Naive thymus-derived CD4-positive, alpha-beta T cell (primary cell): ENCODE data around the gene LAMA3. TPM values are rescaled to one million over a fixed set of nuclear protein-coding genes. Genes with fewer than 3 reads are reported as not detected.
A peak's percentile ranks its signal among the peaks of the same experiment; 100 is the strongest.

Source experiments
- ATAC-seq: fragments of 150-1000 bp; cut with Tn5 transposase; 2 replicates; pipeline ENCODE4 v1.10.0; 2021; ENCODE audit warnings: mild to moderate bottlenecking, moderate library complexity
- CTCF ChIA-PET: fragments of 350-600 bp; sonication (Branson Sonifier 250); formaldehyde crosslinking; loops from one replicate; lab custom pipeline; 2021; ENCODE audit warnings: antibody characterized with exemption; lab: Charles Lee
- POLR2A ChIA-PET: fragments of 350-600 bp; sonication (Branson Sonifier 250); formaldehyde crosslinking; loops from one replicate; lab custom pipeline; 2021; ENCODE audit warnings: antibody characterized with exemption, inconsistent platforms; lab: Charles Lee
- DNase-seq, 9 donors: peaks; one replicate each; pipeline versions ENCODE4 v3.0.0 to v3.0.0-alpha.2; 2020 to 2022; ENCODE audit warnings: mixed read lengths in 1 of 9
- H3K27ac ChIP-seq: one replicate; pipeline ENCODE4 v1.7.0; 2013; ENCODE audit warnings: mild to moderate bottlenecking, low read depth, low read length, moderate library complexity
- H3K27me3 ChIP-seq, 2 donors: one replicate each; pipeline ENCODE4 v1.7.0; 2013; ENCODE audit warnings: low read length in 2 of 2, mild to moderate bottlenecking in 2 of 2, moderate library complexity in 2 of 2; ENCODE audit not compliant: control insufficient read depth in 2 of 2, insufficient read depth in 2 of 2
- H3K36me3 ChIP-seq, 3 experiments: 1 replicate in 2 of 3; 2 replicates in 1 of 3; pipeline ENCODE4 v1.7.0; 2013; ENCODE audit warnings: low read length in 3 of 3, mild to moderate bottlenecking in 3 of 3, moderate library complexity in 1 of 3; ENCODE audit not compliant: insufficient read depth in 3 of 3, control insufficient read depth in 2 of 3
- H3K4me1 ChIP-seq, 2 donors: one replicate each; pipeline ENCODE4 v1.7.0; 2013; ENCODE audit warnings: low read length in 2 of 2, mild to moderate bottlenecking in 2 of 2, moderate library complexity in 1 of 2; ENCODE audit not compliant: control insufficient read depth in 2 of 2, insufficient read depth in 2 of 2
- H3K4me3 ChIP-seq: 2 replicates; pipeline ENCODE4 v1.7.0; 2013; ENCODE audit warnings: mild to moderate bottlenecking, low read length
- H3K9me3 ChIP-seq, 3 experiments: 1 replicate in 2 of 3; 2 replicates in 1 of 3; pipeline ENCODE4 v1.7.0; 2013; ENCODE audit warnings: low read length in 3 of 3; ENCODE audit not compliant: control insufficient read depth in 2 of 3
- H3K27ac Mint-ChIP-seq, 9 donors: one replicate each; pipeline ENCODE4 v1.8.0; 2020 to 2022; ENCODE audit warnings: mixed read lengths in 9 of 9, mild to moderate bottlenecking in 8 of 9, moderate library complexity in 5 of 9, inconsistent platforms in 2 of 9
- H3K27me3 Mint-ChIP-seq, 5 donors: one replicate each; pipeline ENCODE4 v1.8.0; 2021 to 2022; ENCODE audit warnings: mixed read lengths in 5 of 5, mild to moderate bottlenecking in 1 of 5
- H3K36me3 Mint-ChIP-seq, 5 donors: one replicate each; pipeline ENCODE4 v1.8.0; 2020 to 2022; ENCODE audit warnings: mixed read lengths in 5 of 5, mild to moderate bottlenecking in 3 of 5, inconsistent platforms in 1 of 5
- H3K4me1 Mint-ChIP-seq, 7 donors: one replicate each; pipeline ENCODE4 v1.8.0; 2020 to 2022; ENCODE audit warnings: mixed read lengths in 7 of 7, mild to moderate bottlenecking in 3 of 7, inconsistent platforms in 1 of 7
- H3K4me3 Mint-ChIP-seq, 10 donors: one replicate each; pipeline ENCODE4 v1.8.0; 2020 to 2022; ENCODE audit warnings: mild to moderate bottlenecking in 10 of 10, mixed read lengths in 10 of 10, moderate library complexity in 6 of 10, inconsistent platforms in 2 of 10
- H3K9me3 Mint-ChIP-seq, 11 donors: one replicate each; pipeline ENCODE4 v1.8.0; 2020 to 2022; ENCODE audit warnings: mixed read lengths in 11 of 11, mild to moderate bottlenecking in 4 of 11, inconsistent platforms in 1 of 11, moderate library complexity in 1 of 11
- intact Hi-C, 2 donors: fragments of 100-400 bp; cut with micrococcal nuclease; formaldehyde crosslinking; loops; one replicate each; pipeline ENCODE4 v1.15.1; 2023
- polyA plus RNA-seq, 2 donors: library from polyadenylated mRNA; unstranded; fragments of 300-500 nt; fragmentation: Illumina TruSeq; gene quantifications; one replicate each; pipeline ENCODE4 v1.2.3, GENCODE V29; 2021
- total RNA-seq, 6 experiments: library from RNA in 5 of 6; stranded (reverse) in 5 of 6; gene quantifications; 1 replicate in 5 of 6; 2 replicates in 1 of 6; pipeline ENCODE4 v1.2.3 and lab custom pipeline; 2021 to 2026

Gene LAMA3
- total and polyA plus RNA-seq, 7 experiments from 2014 or later: 0.22 TPM; not detected in 6

DNA sequence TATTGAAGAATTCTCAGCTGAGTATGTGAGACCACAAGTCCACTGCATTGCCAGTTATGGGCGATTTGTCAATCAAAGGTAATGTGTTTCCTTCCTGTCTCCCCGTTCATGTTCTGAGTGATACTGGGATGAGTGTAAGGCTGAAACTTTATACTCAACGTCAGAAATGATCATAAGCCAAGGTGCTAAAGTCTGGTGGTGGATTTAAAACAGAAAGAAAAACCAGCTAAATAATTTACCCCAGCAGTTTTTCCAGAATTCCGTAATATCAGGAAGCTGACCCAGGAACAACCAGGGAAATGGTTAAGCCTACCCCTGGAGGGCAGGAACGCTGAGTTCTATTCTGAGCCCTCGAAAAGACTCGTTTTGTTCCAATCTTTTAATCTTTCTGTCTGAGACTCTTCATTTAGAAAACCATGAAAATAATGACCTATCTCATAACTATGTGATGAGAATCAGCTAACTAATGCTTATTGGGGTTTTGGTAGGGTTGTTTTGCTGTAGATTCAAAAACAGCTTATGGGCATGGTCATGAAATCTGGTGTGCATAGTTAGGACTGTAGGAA is 149.6 kb downstream of the LAMA3 start:
- Histone ChIP-seq H3K27ac (no peak overlapping the region), H3K27me3 (no peaks in the 10 kb centered on the region), H3K36me3 (no peaks in the 10 kb centered on the region), H3K4me1 (no peaks in the 10 kb centered on the region), H3K4me3 (no peak overlapping the region), H3K9me3 (no peaks in the 10 kb centered on the region)
- Mint-ChIP-seq H3K36me3 (peaks cover 0 to 3% (median 0%) of the 10 kb centered on the region in 5 donors), H3K4me3 (no peak overlapping the region), H3K9me3 (no peaks in the 10 kb centered on the region), H3K27ac (peak overlapping the region in 1 of 9 donors; percentile 9), H3K4me1 (peaks cover 0 to 9% (median 0%) of the 10 kb centered on the region in 7 donors), H3K27me3 (peaks cover 0 to 5% (median 0%) of the 10 kb centered on the region in 5 donors)
- intact Hi-C loops: no loop called here
- POLR2A ChIA-PET: no interaction called here
- ATAC-seq (no peak), DNase-seq (no peak)
- CTCF ChIA-PET: no interaction called here

DNA sequence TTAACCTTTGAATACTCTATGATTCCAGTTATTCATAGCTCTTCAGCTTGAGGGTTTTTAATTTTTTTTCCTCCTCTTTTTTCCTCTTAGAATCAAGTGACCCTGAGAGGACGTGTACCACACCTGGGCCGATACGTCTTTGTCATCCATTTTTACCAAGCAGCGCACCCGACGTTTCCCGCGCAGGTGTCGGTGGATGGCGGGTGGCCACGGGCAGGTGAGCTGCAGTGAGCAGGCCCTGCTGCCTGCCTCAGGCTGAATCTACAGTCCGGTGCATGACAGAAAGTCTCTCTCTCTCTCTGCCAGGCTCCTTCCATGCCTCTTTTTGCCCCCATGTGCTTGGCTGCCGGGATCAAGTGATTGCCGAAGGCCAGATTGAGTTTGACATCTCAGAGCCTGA is 153.1 kb downstream of the LAMA3 start:
- H3K9me3 ChIP-seq: no peaks in the 10 kb centered on the region

DNA sequence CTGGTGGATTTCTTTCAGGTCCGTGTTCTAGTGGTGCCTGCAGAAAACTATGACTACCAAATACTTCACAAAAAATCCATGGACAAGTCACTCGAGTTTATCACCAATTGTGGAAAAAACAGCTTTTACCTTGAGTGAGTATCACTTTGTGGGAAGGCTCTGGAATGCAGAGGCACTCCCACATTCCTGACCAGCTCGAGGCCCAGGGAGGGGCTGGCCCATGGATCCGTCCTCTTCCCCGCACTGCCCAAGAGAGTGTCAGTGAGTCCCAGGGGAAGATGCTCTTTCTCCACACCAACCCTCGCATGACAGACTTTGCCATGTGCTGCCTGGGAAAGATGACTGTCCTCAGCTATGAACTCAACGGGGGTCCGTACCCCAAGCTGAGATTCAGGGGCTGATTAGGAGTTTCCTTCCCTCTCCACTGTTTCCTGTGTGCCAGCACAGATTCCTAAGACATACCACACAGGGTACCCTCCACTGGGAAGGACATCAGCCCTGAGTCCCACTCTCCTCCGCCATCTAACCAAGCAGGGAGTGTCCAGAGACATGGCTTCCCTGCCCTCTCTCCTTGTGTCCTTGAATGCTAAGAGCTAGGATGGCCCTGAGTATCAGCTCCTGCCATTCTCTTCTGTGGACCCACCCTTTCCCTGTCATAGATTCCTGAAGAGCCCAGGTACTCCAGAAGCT is 155.9 kb downstream of the LAMA3 start:
- peaks cover 0 to 1% (median 0%) of the 10 kb centered on the region in 11 donors for H3K9me3 Mint-ChIP-seq
- POLR2A ChIA-PET: no interaction called here
- peak overlapping the region in 2 of 9 donors; percentile 39 to 48 for H3K27ac Mint-ChIP-seq
- Histone ChIP-seq H3K4me1 (no peaks in the 10 kb centered on the region), H3K27ac (no peak overlapping the region), H3K9me3 (no peaks in the 10 kb centered on the region), H3K36me3 (no peaks in the 10 kb centered on the region), H3K27me3 (no peaks in the 10 kb centered on the region), H3K4me3 (no peak overlapping the region)
- intact Hi-C loops: no loop called here
- peaks cover 0 to 11% (median 0%) of the 10 kb centered on the region in 5 donors for H3K27me3 Mint-ChIP-seq
- peaks cover 0 to 3% (median 0%) of the 10 kb centered on the region in 5 donors for H3K36me3 Mint-ChIP-seq
- DNase-seq: no peak
- H3K4me3 Mint-ChIP-seq: no peak overlapping the region
- ATAC-seq: no peak
- peaks cover 0 to 9% (median 4%) of the 10 kb centered on the region in 7 donors for H3K4me1 Mint-ChIP-seq
- CTCF ChIA-PET: no interaction called here

More for the DNA sequence above, 153.1 kb downstream of the LAMA3 start:
- Mint-ChIP-seq H3K36me3 (peaks cover 0 to 3% (median 0%) of the 10 kb centered on the region in 5 donors), H3K4me3 (no peak overlapping the region), H3K27me3 (peaks cover 0 to 11% (median 0%) of the 10 kb centered on the region in 5 donors), H3K4me1 (peaks cover 0 to 9% (median 0%) of the 10 kb centered on the region in 7 donors), H3K27ac (no peak overlapping the region), H3K9me3 (peaks cover 0 to 1% (median 0%) of the 10 kb centered on the region in 11 donors)
- ChIA-PET POLR2A (interaction anchor here (0.8 kb wide), 1 partner anchor 71 kb away, joined by 3 read pairs; no protein-coding TSS in a partner anchor), CTCF (interaction anchor here (0.8 to 0.9 kb wide), 2 partner anchors 21 to 137 kb away, joined by 3 to 4 read pairs; no protein-coding TSS in a partner anchor)
- H3K27me3 ChIP-seq: no peaks in the 10 kb centered on the region
- intact Hi-C loops: no loop called here
- no peak overlapping the region for H3K4me3 ChIP-seq
- no peaks in the 10 kb centered on the region for H3K36me3 ChIP-seq
- DNase-seq (no peak), ATAC-seq (no peak)
- no peak overlapping the region for H3K27ac ChIP-seq
- no peaks in the 10 kb centered on the region for H3K4me1 ChIP-seq

DNA sequence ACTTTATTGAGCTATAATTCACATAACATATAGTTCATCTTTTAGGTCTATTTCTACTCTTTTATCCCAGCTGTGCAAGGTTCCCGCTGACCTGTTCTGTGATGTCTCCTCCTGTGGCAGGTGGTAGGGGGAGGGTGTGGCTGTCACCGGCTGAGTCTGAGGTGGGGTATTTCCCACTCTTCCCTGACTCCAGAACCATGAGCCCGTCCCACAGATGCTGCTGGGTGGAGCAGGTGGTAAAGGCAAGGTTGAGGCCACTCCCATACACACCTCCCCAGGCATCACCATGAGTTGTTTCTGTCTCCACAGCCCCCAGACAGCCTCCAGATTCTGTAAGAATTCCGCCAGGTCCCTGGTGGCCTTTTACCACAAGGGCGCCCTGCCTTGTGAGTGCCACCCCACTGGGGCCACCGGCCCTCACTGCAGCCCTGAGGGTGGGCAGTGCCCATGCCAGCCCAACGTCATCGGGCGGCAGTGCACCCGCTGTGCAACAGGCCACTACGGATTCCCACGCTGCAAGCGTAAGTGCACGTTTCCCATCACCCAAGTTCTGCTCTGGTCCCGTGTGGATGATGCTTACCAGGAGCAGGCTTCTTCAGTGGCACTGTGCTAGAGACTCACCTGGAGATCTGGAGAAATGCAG is 156.9 kb downstream of the LAMA3 start:
- ChIA-PET POLR2A (no interaction called here), CTCF (no interaction called here)
- intact Hi-C loops: no loop called here
- no peak overlapping the region for H3K4me3 Mint-ChIP-seq
- peaks cover 0 to 1% (median 0%) of the 10 kb centered on the region in 11 donors for H3K9me3 Mint-ChIP-seq
- peaks cover 0 to 11% (median 0%) of the 10 kb centered on the region in 5 donors for H3K27me3 Mint-ChIP-seq
- H3K36me3 Mint-ChIP-seq: peaks cover 0 to 3% (median 0%) of the 10 kb centered on the region in 5 donors
- Histone ChIP-seq H3K9me3 (no peaks in the 10 kb centered on the region), H3K36me3 (no peaks in the 10 kb centered on the region), H3K27ac (no peak overlapping the region), H3K4me1 (no peaks in the 10 kb centered on the region), H3K27me3 (no peaks in the 10 kb centered on the region), H3K4me3 (no peak overlapping the region)
- DNase-seq (no peak), ATAC-seq (no peak)
- H3K27ac Mint-ChIP-seq: no peak overlapping the region
- H3K4me1 Mint-ChIP-seq: peaks cover 0 to 9% (median 4%) of the 10 kb centered on the region in 7 donors

DNA sequence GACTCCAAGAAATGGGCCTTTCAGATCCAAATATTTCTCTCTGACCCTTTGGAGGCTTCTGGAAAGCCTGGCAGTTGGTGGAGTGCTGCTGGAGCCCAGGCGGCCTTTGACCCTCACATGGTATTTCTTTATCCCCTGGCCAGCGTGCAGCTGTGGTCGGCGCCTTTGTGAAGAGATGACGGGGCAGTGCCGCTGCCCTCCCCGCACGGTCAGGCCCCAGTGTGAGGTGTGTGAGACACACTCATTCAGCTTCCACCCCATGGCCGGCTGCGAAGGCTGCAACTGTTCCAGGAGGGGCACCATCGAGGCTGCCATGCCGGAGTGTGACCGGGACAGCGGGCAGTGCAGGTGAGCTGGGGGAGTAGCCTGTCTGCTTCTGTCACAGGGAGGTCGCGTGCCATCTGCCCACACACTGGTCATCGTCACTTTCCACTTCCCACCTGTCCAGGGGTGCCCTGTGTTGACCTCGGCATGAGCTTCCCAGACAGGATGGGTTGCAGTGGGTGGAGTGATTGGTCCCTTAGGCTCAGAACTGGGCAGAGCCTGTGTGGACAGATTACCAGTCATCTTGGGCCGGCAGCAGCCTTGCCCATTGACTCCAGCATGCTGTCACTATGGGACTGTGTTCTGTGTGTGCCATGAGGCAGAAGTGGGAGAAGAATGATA is 158.2 kb downstream of the LAMA3 start:
- Mint-ChIP-seq H3K27ac (no peak overlapping the region), H3K36me3 (peaks cover 0 to 3% (median 0%) of the 10 kb centered on the region in 5 donors), H3K4me1 (peaks cover 0 to 19% (median 14%) of the 10 kb centered on the region in 7 donors), H3K4me3 (no peak overlapping the region), H3K9me3 (peaks cover 0 to 1% (median 0%) of the 10 kb centered on the region in 11 donors), H3K27me3 (peaks cover 0 to 12% (median 0%) of the 10 kb centered on the region in 5 donors)
- no peaks in the 10 kb centered on the region for H3K9me3 ChIP-seq
- no peaks in the 10 kb centered on the region for H3K27me3 ChIP-seq
- H3K4me1 ChIP-seq: no peaks in the 10 kb centered on the region
- no peak overlapping the region for H3K27ac ChIP-seq
- ChIA-PET CTCF (no interaction called here), POLR2A (no interaction called here)
- ATAC-seq (no peak), DNase-seq (no peak)
- intact Hi-C loops: no loop called here
- H3K4me3 ChIP-seq: no peak overlapping the region
- H3K36me3 ChIP-seq: no peaks in the 10 kb centered on the region

DNA sequence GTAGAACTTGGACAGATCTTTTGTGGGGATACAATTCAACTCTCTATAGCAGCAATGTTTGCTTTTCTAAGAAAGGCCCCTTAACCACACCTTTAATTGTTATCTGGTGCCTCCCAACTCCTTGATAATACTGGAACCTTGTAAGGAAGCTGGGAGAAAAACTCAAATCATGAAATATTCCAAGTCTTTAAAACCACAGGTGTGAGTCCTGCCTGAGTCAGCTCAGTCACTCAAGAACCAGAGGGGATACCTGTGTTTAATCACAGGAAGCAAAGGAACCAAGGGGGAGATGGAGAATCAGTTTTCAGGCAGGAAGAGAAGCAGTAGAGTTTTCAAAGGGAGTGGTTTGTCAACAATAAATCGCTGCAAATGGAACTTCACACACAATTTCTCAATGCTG is 159.9 kb downstream of the LAMA3 start:
- H3K4me3 ChIP-seq: no peak overlapping the region
- ChIA-PET CTCF (no interaction called here), POLR2A (no interaction called here)
- DNase-seq (no peak), ATAC-seq (no peak)
- no peak overlapping the region for H3K27ac ChIP-seq
- intact Hi-C loops: loop anchor here in 1 of 2 donors (2.0 kb wide), 1 partner anchor 14 kb away; no protein-coding TSS in a partner anchor
- Mint-ChIP-seq H3K4me3 (no peak overlapping the region), H3K27me3 (peaks cover 0 to 9% (median 0%) of the 10 kb centered on the region in 5 donors), H3K36me3 (peaks cover 0 to 2% (median 0%) of the 10 kb centered on the region in 5 donors), H3K9me3 (peaks cover 0 to 1% (median 0%) of the 10 kb centered on the region in 11 donors), H3K27ac (peak overlapping the region in 3 of 9 donors; percentile 10 to 51 (median 38)), H3K4me1 (peaks cover 4 to 26% (median 23%) of the 10 kb centered on the region in 7 donors)
- H3K27me3 ChIP-seq: no peaks in the 10 kb centered on the region
- no peaks in the 10 kb centered on the region for H3K4me1 ChIP-seq
- H3K9me3 ChIP-seq: no peaks in the 10 kb centered on the region
- H3K36me3 ChIP-seq: no peaks in the 10 kb centered on the region
